TTC549 (cell line): ENCODE data around the gene AFDN.
"Not testable (repeated sequence)": the region's sequence is repeated elsewhere in the genome, so short reads cannot be mapped to it uniquely, and the experiment has no call there.

Source experiments
- FAIRE-seq: peaks from 2 replicates; lab custom pipeline; 2012; peaks lifted over from hg19 to GRCh38; lab: Jason Lieb, UNC

Gene AFDN

GRCh38 chr6:167951781-167952511 is 125.2 kb downstream of the AFDN start:
- FAIRE-seq, result no peak

GRCh38 chr6:167952512-167952859 is 125.8 kb downstream of the AFDN start:
- FAIRE-seq, result no peak

- no peak for FAIRE-seq
Observed at GRCh38 chr6:167953551-167953950, 126.8 kb downstream of the AFDN start.

GRCh38 chr6:167954151-167954550 is 127.4 kb downstream of the AFDN start:
- no peak for FAIRE-seq

- FAIRE-seq, result no peak
Observed at GRCh38 chr6:167956491-167956890, 129.8 kb downstream of the AFDN start.

- FAIRE-seq, result no peak
Observed at GRCh38 chr6:167956983-167957492, 130.3 kb downstream of the AFDN start.

- no peak for FAIRE-seq
Observed at GRCh38 chr6:167957626-167958025, 130.9 kb downstream of the AFDN start.

- no peak for FAIRE-seq
Observed at GRCh38 chr6:167960579-167960978, 133.9 kb downstream of the AFDN start.

- FAIRE-seq, result no peak
Observed at GRCh38 chr6:167962711-167963110, 136.0 kb downstream of the AFDN start.

- FAIRE-seq, result no peak
Observed at GRCh38 chr6:167963589-167964057, 136.9 kb downstream of the AFDN start.

- FAIRE-seq, result no peak
Observed at GRCh38 chr6:167965592-167966539, 139.2 kb downstream of the AFDN start.

- FAIRE-seq, result no peak
Observed at GRCh38 chr6:167966540-167966905, 139.8 kb downstream of the AFDN start.

- no peak for FAIRE-seq
Observed at GRCh38 chr6:167968091-167968490, 141.4 kb downstream of the AFDN start.

- FAIRE-seq, result no peak
Observed at GRCh38 chr6:167970230-167970629, 143.5 kb downstream of the AFDN start.

- no peak for FAIRE-seq
Observed at GRCh38 chr6:167972193-167972592, 145.5 kb downstream of the AFDN start.

GRCh38 chr6:167973148-167973885 is 146.6 kb downstream of the AFDN start:
- FAIRE-seq, result no peak

- no peak for FAIRE-seq
Observed at GRCh38 chr6:167974640-167975344, 148.1 kb downstream of the AFDN start.

- FAIRE-seq, result no peak
Observed at GRCh38 chr6:167975458-167975857, 148.7 kb downstream of the AFDN start.

GRCh38 chr6:167976116-167976657 is 149.5 kb downstream of the AFDN start:
- FAIRE-seq, result not testable (repeated sequence)

GRCh38 chr6:167976708-167977107 is 150.0 kb downstream of the AFDN start:
- FAIRE-seq, result no peak

GRCh38 chr6:167977717-167978467 is 151.2 kb downstream of the AFDN start:
- FAIRE-seq, result no peak
